ENCODE measurements around the gene VN1R4. TPM values are rescaled to one million over a fixed set of nuclear protein-coding genes. Genes with fewer than 3 reads are reported as not detected.
"Not testable (repeated sequence)": the region's sequence is repeated elsewhere in the genome, so short reads cannot be mapped to it uniquely, and the experiment has no call there.

The VN1R4 gene
- total RNA-seq (2021; ENCODE audit: unreplicated experiment) (not detected), Bru-seq, nascent RNA (not detected), BruChase-seq, experiment 1, labeled RNA remaining after a 2-hour chase (not detected), BruChase-seq, experiment 2, labeled RNA remaining after a 6-hour chase (not detected)
- not detected for polyA plus RNA-seq (2012; ENCODE audit: insufficient read length)
- long read RNA-seq, result 0 reads

- H3K4me3 ChIP-seq (ENCODE audit: low read depth in 2 of 2, low read length in 2 of 2); H3K27ac ChIP-seq (ENCODE audit: low read length); intact Hi-C loops (cut with micrococcal nuclease; ENCODE audit: unreplicated experiment); ATAC-seq; POLR2A ChIA-PET; H3K4me1 ChIP-seq (ENCODE audit: control insufficient read depth, insufficient read depth, low read length); H3K36me3 ChIP-seq (ENCODE audit: control insufficient read depth, insufficient read depth, low read length); CTCF ChIA-PET; in situ Hi-C loops (cut with HindIII; ENCODE audit: low pct_unique_long_range_greater_than_20kb, low sequenced_read_pairs); H3K27me3 ChIP-seq (ENCODE audit: control insufficient read depth, insufficient read depth, low read length); DNase-seq (ENCODE audit: low read depth, low spot score); BruUV-seq (replicated peaks): not testable (repeated sequence)
- peaks cover 11% of the 10 kb centered on the region; the same call in 1 of the 2 replicates for H3K9me3 ChIP-seq (ENCODE audit: control insufficient read depth, insufficient read depth, low read depth, low read length)
Observed at GRCh38 chr19:53267623-53268022, at the start of gene VN1R4. Gene VN1R4, minus strand, starts transcription at chr19:53267723. Its CDS starts 58 bp downstream, at chr19:53267665.

GRCh38 chr19:53311897-53312296 lies 44.4 kb upstream of the VN1R4 start:
- no peak overlapping the region for H3K27ac ChIP-seq (ENCODE audit: low read length)
- H3K4me1 ChIP-seq (ENCODE audit: control insufficient read depth, insufficient read depth, low read length), result peaks cover 4% of the 10 kb centered on the region; the same call in 1 of the 2 replicates
- intact Hi-C loops (cut with micrococcal nuclease; ENCODE audit: unreplicated experiment), result no loop called here
- H3K27me3 ChIP-seq (ENCODE audit: control insufficient read depth, insufficient read depth, low read length), result no peaks in the 10 kb centered on the region
- ChIA-PET POLR2A (no interaction called here), CTCF (no interaction called here)
- no peaks in the 10 kb centered on the region for H3K9me3 ChIP-seq (ENCODE audit: control insufficient read depth, insufficient read depth, low read depth, low read length)
- in situ Hi-C loops (cut with HindIII; ENCODE audit: low pct_unique_long_range_greater_than_20kb, low sequenced_read_pairs), result no loop called here
- ATAC-seq, result no peak
- DNase-seq (ENCODE audit: low read depth, low spot score), result no peak
- BruUV-seq (replicated peaks), result no TSS peak
- H3K36me3 ChIP-seq (ENCODE audit: control insufficient read depth, insufficient read depth, low read length), result no peaks in the 10 kb centered on the region
- H3K4me3 ChIP-seq (ENCODE audit: low read depth in 2 of 2, low read length in 2 of 2), result no peak overlapping the region
- TF ChIP-seq TCF7L2 (IDR thresholded peaks at IDR 0.05; ENCODE audit: low read depth, low read length), result no peak
- TF ChIP-seq POLR2AphosphoS5 (IDR thresholded peaks at IDR 0.05; ENCODE audit: low read depth, low read length), result no peak
- TF ChIP-seq CTCF (IDR thresholded peaks at IDR 0.05), result no peak
- no peak for TF ChIP-seq REST (IDR thresholded peaks at IDR 0.05; ENCODE audit: insufficient read depth in 1 of 2, low read depth in 2 of 2, low read length in 1 of 2)
- TF ChIP-seq SIN3A (IDR thresholded peaks at IDR 0.05; ENCODE audit: borderline replicate concordance, insufficient read depth, low read depth, low read length), result no peak

- CTCF ChIA-PET, result no interaction called here
- intact Hi-C loops (cut with micrococcal nuclease; ENCODE audit: unreplicated experiment) (no loop called here), in situ Hi-C loops (cut with HindIII; ENCODE audit: low pct_unique_long_range_greater_than_20kb, low sequenced_read_pairs) (no loop called here)
- TF ChIP-seq TCF7L2 (IDR thresholded peaks at IDR 0.05; ENCODE audit: low read depth, low read length) (no peak), POLR2AphosphoS5 (IDR thresholded peaks at IDR 0.05; ENCODE audit: low read depth, low read length) (no peak), SIN3A (IDR thresholded peaks at IDR 0.05; ENCODE audit: borderline replicate concordance, insufficient read depth, low read depth, low read length) (no peak), REST (IDR thresholded peaks at IDR 0.05; ENCODE audit: insufficient read depth in 1 of 2, low read depth in 2 of 2, low read length in 1 of 2) (no peak), CTCF (IDR thresholded peaks at IDR 0.05) (no peak)
- DNase-seq (ENCODE audit: low read depth, low spot score), result no peak
- POLR2A ChIA-PET, result interaction anchor here (0.6 kb wide), 1 partner anchor 256 kb away, joined by 3 read pairs; no protein-coding TSS in a partner anchor
- no peaks in the 10 kb centered on the region for H3K36me3 ChIP-seq (ENCODE audit: control insufficient read depth, insufficient read depth, low read length)
- peaks cover 4% of the 10 kb centered on the region; the same call in 1 of the 2 replicates for H3K4me1 ChIP-seq (ENCODE audit: control insufficient read depth, insufficient read depth, low read length)
- no TSS peak for BruUV-seq (replicated peaks)
- no peaks in the 10 kb centered on the region for H3K27me3 ChIP-seq (ENCODE audit: control insufficient read depth, insufficient read depth, low read length)
- H3K9me3 ChIP-seq (ENCODE audit: control insufficient read depth, insufficient read depth, low read depth, low read length), result no peaks in the 10 kb centered on the region
- H3K27ac ChIP-seq (ENCODE audit: low read length), result peak overlapping the region; percentile 37; the same call in 1 of the 2 replicates
- peak overlapping the region in 1 of 2 experiments; percentile 2; a peak in 1 of 4 replicates for H3K4me3 ChIP-seq (ENCODE audit: low read depth in 2 of 2, low read length in 2 of 2)
- ATAC-seq, result no peak
Observed at GRCh38 chr19:53311044-53311443, 43.5 kb upstream of the VN1R4 start.
